Panc1 (cell line): Measurements from ENCODE around the gene UBAC1. TPM values are rescaled to one million over a fixed set of nuclear protein-coding genes. Genes with fewer than 3 reads are reported as not detected.

ENCODE experiments used
- ATAC-seq: fragments of 200-7000 bp; cut with Tn5 transposase; 2 replicates; pipeline ENCODE4 v1.9.1; 2020; ENCODE audit warnings: mild to moderate bottlenecking, moderate library complexity
- BruUV-seq: library from RNA; stranded (reverse); fragments of 400-500 nt; replicated peaks from 2 replicates; lab custom pipeline; 2021; lab: Mats Ljungman, UMichigan
- CTCF ChIA-PET: fragments of 300-600 bp; sonication (Branson Sonifier 250); formaldehyde crosslinking; loops from one replicate; lab custom pipeline; 2022; ENCODE audit warnings: antibody characterized with exemption; lab: Charles Lee
- POLR2A ChIA-PET: fragments of 300-600 bp; sonication (Branson Sonifier 250); formaldehyde crosslinking; loops from one replicate; lab custom pipeline; 2022; ENCODE audit warnings: antibody characterized with exemption; lab: Charles Lee
- DNase-seq: peaks from one replicate; pipeline ENCODE4 v3.0.0-alpha.2; 2010; ENCODE audit warnings: low read depth, low spot score
- H3K27ac ChIP-seq: 2 replicates; pipeline ENCODE4 v1.5.1; 2011; ENCODE audit warnings: mild to moderate bottlenecking, low read length, inconsistent platforms
- H3K27me3 ChIP-seq: fragments of 200-500 bp; sonication (Bioruptor generic); 2 replicates; pipeline ENCODE4 v1.6.0; 2014; ENCODE audit warnings: low read length, inconsistent platforms; ENCODE audit not compliant: control insufficient read depth, insufficient read depth
- H3K36me3 ChIP-seq: fragments of 200-500 bp; sonication (Bioruptor generic); 2 replicates; pipeline ENCODE4 v1.5.1; 2014; ENCODE audit warnings: inconsistent platforms, mild to moderate bottlenecking, low read length, moderate library complexity; ENCODE audit not compliant: control insufficient read depth, insufficient read depth
- H3K4me1 ChIP-seq: 2 replicates; pipeline ENCODE4 v1.5.1; 2011; ENCODE audit warnings: inconsistent platforms, mild to moderate bottlenecking, low read length, moderate library complexity; ENCODE audit not compliant: control insufficient read depth, insufficient read depth
- H3K4me3 ChIP-seq, 2 experiments: 2 replicates each; pipeline ENCODE4 v1.5.1; 2011 to 2012; ENCODE audit warnings: low read depth in 2 of 2, low read length in 2 of 2, mild to moderate bottlenecking in 2 of 2, inconsistent platforms in 1 of 2, moderate library complexity in 1 of 2
- H3K9me3 ChIP-seq: fragments of 200-500 bp; sonication (Bioruptor generic); 2 replicates; pipeline ENCODE4 v1.5.1; 2014; ENCODE audit warnings: low read depth, mild to moderate bottlenecking, inconsistent platforms, low read length, moderate library complexity; ENCODE audit not compliant: control insufficient read depth, insufficient read depth
- CTCF ChIP-seq: fragments of 450-650 bp; IDR thresholded peaks from 2 replicates; pipeline ENCODE4 v1.5.1; 2017; ENCODE audit warnings: mild to moderate bottlenecking
- POLR2AphosphoS5 ChIP-seq: IDR thresholded peaks from 2 replicates; pipeline ENCODE4 v1.6.1; 2012; ENCODE audit warnings: mild to moderate bottlenecking, low read depth, low read length, moderate library complexity
- SIN3A ChIP-seq: IDR thresholded peaks from 2 replicates; pipeline ENCODE4 v1.6.1; 2012; ENCODE audit warnings: low read depth, mild to moderate bottlenecking, low read length, moderate library complexity, borderline replicate concordance; ENCODE audit not compliant: insufficient read depth
- TCF7L2 ChIP-seq: IDR thresholded peaks from 2 replicates; pipeline ENCODE4 v1.6.1; 2011; ENCODE audit warnings: mild to moderate bottlenecking, low read depth, low read length, inconsistent platforms
- in situ Hi-C: cut with HindIII; loops from 2 replicates; pipeline ENCODE4 v1.10.0; 2016; ENCODE audit warnings: low sequenced_read_pairs, low pct_unique_long_range_greater_than_20kb
- intact Hi-C: fragments of 100-400 bp; cut with micrococcal nuclease; formaldehyde crosslinking; loops from one replicate; pipeline ENCODE4 v1.10.0; 2022; ENCODE audit not compliant: unreplicated experiment
- total RNA-seq: library from RNA; stranded (reverse); gene quantifications from one replicate; pipeline ENCODE4 v1.2.1, GENCODE V29; 2021; ENCODE audit not compliant: unreplicated experiment
- TF ChIP-seq, protein P1 (sequence below), 2 experiments: IDR thresholded peaks; 2 replicates each; pipeline ENCODE4 v1.6.1; 2011 to 2012; ENCODE audit warnings: low read depth in 2 of 2, control low read depth in 1 of 2, low read length in 1 of 2, mild to moderate bottlenecking in 1 of 2, moderate library complexity in 1 of 2; ENCODE audit not compliant: insufficient read depth in 1 of 2

Gene UBAC1
- total RNA-seq, 1 experiment from 2014 or later: 38.0 TPM

DNA sequence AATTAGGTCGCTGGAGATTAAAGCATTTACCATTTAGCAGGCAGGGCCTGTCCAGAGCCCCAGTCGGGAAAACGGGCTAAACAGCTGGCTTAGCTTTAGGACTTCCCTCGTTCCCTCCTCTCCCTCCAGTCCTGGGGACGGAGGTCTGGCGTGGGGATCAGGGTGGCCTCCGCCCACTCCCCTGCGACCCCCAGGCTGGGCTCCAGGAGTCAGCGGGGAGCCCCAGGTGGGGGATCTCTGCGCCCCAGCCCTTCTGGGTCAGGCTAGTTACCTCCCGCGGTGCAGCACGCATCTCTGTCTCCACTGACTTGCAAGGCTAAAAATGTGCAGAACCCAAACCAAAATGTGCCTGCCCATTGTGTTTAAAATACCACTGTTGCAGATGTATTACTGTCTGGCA is 37.7 kb downstream of the UBAC1 start:
- DNase-seq (no peak), ATAC-seq (no peak)
- Histone ChIP-seq H3K27me3 (no peaks in the 10 kb centered on the region), H3K9me3 (no peaks in the 10 kb centered on the region), H3K4me3 (no peak overlapping the region), H3K36me3 (no peaks in the 10 kb centered on the region), H3K4me1 (peaks cover 11% of the 10 kb centered on the region), H3K27ac (no peak overlapping the region)
- ChIA-PET CTCF (interaction anchor here (0.6 kb wide), 1 partner anchor 23 kb away, joined by 3 read pairs; no protein-coding TSS in a partner anchor), POLR2A (no interaction called here)
- intact Hi-C loops (no loop called here), in situ Hi-C loops (no loop called here)
- TF ChIP-seq SIN3A: no peak
- no peak for TF ChIP-seq POLR2AphosphoS5
- no peak for TF ChIP-seq TCF7L2
- TF ChIP-seq, protein P1, sequence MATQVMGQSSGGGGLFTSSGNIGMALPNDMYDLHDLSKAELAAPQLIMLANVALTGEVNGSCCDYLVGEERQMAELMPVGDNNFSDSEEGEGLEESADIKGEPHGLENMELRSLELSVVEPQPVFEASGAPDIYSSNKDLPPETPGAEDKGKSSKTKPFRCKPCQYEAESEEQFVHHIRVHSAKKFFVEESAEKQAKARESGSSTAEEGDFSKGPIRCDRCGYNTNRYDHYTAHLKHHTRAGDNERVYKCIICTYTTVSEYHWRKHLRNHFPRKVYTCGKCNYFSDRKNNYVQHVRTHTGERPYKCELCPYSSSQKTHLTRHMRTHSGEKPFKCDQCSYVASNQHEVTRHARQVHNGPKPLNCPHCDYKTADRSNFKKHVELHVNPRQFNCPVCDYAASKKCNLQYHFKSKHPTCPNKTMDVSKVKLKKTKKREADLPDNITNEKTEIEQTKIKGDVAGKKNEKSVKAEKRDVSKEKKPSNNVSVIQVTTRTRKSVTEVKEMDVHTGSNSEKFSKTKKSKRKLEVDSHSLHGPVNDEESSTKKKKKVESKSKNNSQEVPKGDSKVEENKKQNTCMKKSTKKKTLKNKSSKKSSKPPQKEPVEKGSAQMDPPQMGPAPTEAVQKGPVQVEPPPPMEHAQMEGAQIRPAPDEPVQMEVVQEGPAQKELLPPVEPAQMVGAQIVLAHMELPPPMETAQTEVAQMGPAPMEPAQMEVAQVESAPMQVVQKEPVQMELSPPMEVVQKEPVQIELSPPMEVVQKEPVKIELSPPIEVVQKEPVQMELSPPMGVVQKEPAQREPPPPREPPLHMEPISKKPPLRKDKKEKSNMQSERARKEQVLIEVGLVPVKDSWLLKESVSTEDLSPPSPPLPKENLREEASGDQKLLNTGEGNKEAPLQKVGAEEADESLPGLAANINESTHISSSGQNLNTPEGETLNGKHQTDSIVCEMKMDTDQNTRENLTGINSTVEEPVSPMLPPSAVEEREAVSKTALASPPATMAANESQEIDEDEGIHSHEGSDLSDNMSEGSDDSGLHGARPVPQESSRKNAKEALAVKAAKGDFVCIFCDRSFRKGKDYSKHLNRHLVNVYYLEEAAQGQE (IDR thresholded peaks at IDR 0.05; ENCODE audit: insufficient read depth in 1 of 2, low read depth in 2 of 2, low read length in 1 of 2): no peak
- TF ChIP-seq CTCF: no peak
- BruUV-seq: no TSS peak

- DNase-seq: no peak
- BruUV-seq: no TSS peak
- CTCF ChIA-PET: no interaction called here
- no peaks in the 10 kb centered on the region for H3K36me3 ChIP-seq
- H3K27ac ChIP-seq: no peak overlapping the region
- intact Hi-C loops: no loop called here
- H3K9me3 ChIP-seq: peaks cover 3% of the 10 kb centered on the region; the same call in 1 of the 2 replicates
- in situ Hi-C loops: no loop called here
- no peaks in the 10 kb centered on the region for H3K27me3 ChIP-seq
- no peak for ATAC-seq
- TF ChIP-seq CTCF (no peak), TCF7L2 (no peak), POLR2AphosphoS5 (no peak), SIN3A (no peak)
- TF ChIP-seq, protein P1 (IDR thresholded peaks at IDR 0.05; ENCODE audit: insufficient read depth in 1 of 2, low read depth in 2 of 2, low read length in 1 of 2): no peak
- peaks cover 4% of the 10 kb centered on the region for H3K4me1 ChIP-seq
- no peak overlapping the region for H3K4me3 ChIP-seq
- POLR2A ChIA-PET: interaction anchor here (0.6 kb wide), 1 partner anchor 93 kb away, joined by 4 read pairs; no protein-coding TSS in a partner anchor
These were observed 39.3 kb downstream of the UBAC1 start for GRCh38 chr9:135921749-135922310.
